Placental epithelial cell (primary cell): Measurements from ENCODE around the gene TFAP2B. TPM values are rescaled to one million over a fixed set of nuclear protein-coding genes. Genes with fewer than 3 reads are reported as not detected.

ENCODE experiments used
- total RNA-seq: library from RNA; depleted of rRNA; stranded (reverse); fragments of >200 nt; gene quantifications from 2 replicates; pipeline ENCODE4 v1.2.3, GENCODE V29; 2012

TFAP2B gene
- total RNA-seq: 0.39 TPM in 1 of 2 replicates, not detected in the other

GRCh38 chr6:50818673-50819072 is at the start of gene TFAP2B:
Gene TFAP2B, plus strand, starts transcription at chr6:50818871. Its CDS starts 21 bp downstream, at chr6:50818892.

Other genes starting within 250 kb of the TFAP2B start
- not detected in 2 replicates for gene TFAP2D, start 105.3 kb upstream of the TFAP2B start, total RNA-seq